Measurements from ENCODE around the gene TTC21A. TPM values are rescaled to one million over a fixed set of nuclear protein-coding genes. Genes with fewer than 3 reads are reported as not detected.

Gene TTC21A
- total RNA-seq, 1 donor from 2014 or later = 9.8 TPM

- DNase-seq (ENCODE audit: extremely low spot score, unreplicated experiment) = no peak
- TF ChIP-seq CTCF (conservative IDR thresholded peaks at IDR 0.05) = peak; percentile 61
- no peaks in the 10 kb centered on the region for H3K9me3 Mint-ChIP-seq
- H3K27ac Mint-ChIP-seq = no peak overlapping the region
- H3K4me1 Mint-ChIP-seq (ENCODE audit: unreplicated experiment) = peaks cover 20% of the 10 kb centered on the region
- peaks cover 20% of the 10 kb centered on the region for H3K36me3 Mint-ChIP-seq
- H3K4me3 Mint-ChIP-seq = no peak overlapping the region
- no peaks in the 10 kb centered on the region for H3K27me3 Mint-ChIP-seq
Observed at GRCh38 chr3:39065197-39065596, 42.3 kb upstream of the TTC21A start.

- Mint-ChIP-seq H3K9me3 (no peaks in the 10 kb centered on the region), H3K36me3 (peaks cover 24% of the 10 kb centered on the region), H3K27me3 (no peaks in the 10 kb centered on the region), H3K27ac (no peak overlapping the region), H3K4me1 (ENCODE audit: unreplicated experiment) (peaks cover 11% of the 10 kb centered on the region), H3K4me3 (no peak overlapping the region)
- DNase-seq (ENCODE audit: extremely low spot score, unreplicated experiment) = no peak
- TF ChIP-seq CTCF (conservative IDR thresholded peaks at IDR 0.05) = no peak
Observed at GRCh38 chr3:39067286-39067685, 40.2 kb upstream of the TTC21A start.

GRCh38 chr3:39068556-39068955, 38.9 kb upstream of the TTC21A start:
- no peaks in the 10 kb centered on the region for H3K27me3 Mint-ChIP-seq
- no peak overlapping the region for H3K4me3 Mint-ChIP-seq
- peaks cover 8% of the 10 kb centered on the region for H3K4me1 Mint-ChIP-seq (ENCODE audit: unreplicated experiment)
- peaks cover 31% of the 10 kb centered on the region for H3K36me3 Mint-ChIP-seq
- TF ChIP-seq CTCF (conservative IDR thresholded peaks at IDR 0.05) = no peak
- DNase-seq (ENCODE audit: extremely low spot score, unreplicated experiment) = no peak
- H3K27ac Mint-ChIP-seq = no peak overlapping the region
- no peaks in the 10 kb centered on the region for H3K9me3 Mint-ChIP-seq

- DNase-seq (ENCODE audit: extremely low spot score, unreplicated experiment) = no peak
- H3K9me3 Mint-ChIP-seq = no peaks in the 10 kb centered on the region
- no peaks in the 10 kb centered on the region for H3K4me1 Mint-ChIP-seq (ENCODE audit: unreplicated experiment)
- H3K27me3 Mint-ChIP-seq = no peaks in the 10 kb centered on the region
- no peak for TF ChIP-seq CTCF (conservative IDR thresholded peaks at IDR 0.05)
- H3K27ac Mint-ChIP-seq = no peak overlapping the region
- peaks cover 46% of the 10 kb centered on the region for H3K36me3 Mint-ChIP-seq
- no peak overlapping the region for H3K4me3 Mint-ChIP-seq
Observed at GRCh38 chr3:39075910-39076309, 31.6 kb upstream of the TTC21A start.

- Mint-ChIP-seq H3K27me3 (no peaks in the 10 kb centered on the region), H3K4me1 (ENCODE audit: unreplicated experiment) (no peaks in the 10 kb centered on the region), H3K4me3 (no peak overlapping the region), H3K9me3 (no peaks in the 10 kb centered on the region), H3K27ac (no peak overlapping the region), H3K36me3 (peaks cover 44% of the 10 kb centered on the region)
- DNase-seq (ENCODE audit: extremely low spot score, unreplicated experiment) = no peak
- no peak for TF ChIP-seq CTCF (conservative IDR thresholded peaks at IDR 0.05)
Observed at GRCh38 chr3:39079530-39079929, 27.9 kb upstream of the TTC21A start.

GRCh38 chr3:39080026-39080425, 27.5 kb upstream of the TTC21A start:
- peaks cover 40% of the 10 kb centered on the region for H3K36me3 Mint-ChIP-seq
- H3K4me1 Mint-ChIP-seq (ENCODE audit: unreplicated experiment) = no peaks in the 10 kb centered on the region
- no peaks in the 10 kb centered on the region for H3K27me3 Mint-ChIP-seq
- H3K4me3 Mint-ChIP-seq = no peak overlapping the region
- H3K9me3 Mint-ChIP-seq = no peaks in the 10 kb centered on the region
- DNase-seq (ENCODE audit: extremely low spot score, unreplicated experiment) = no peak
- H3K27ac Mint-ChIP-seq = no peak overlapping the region
- TF ChIP-seq CTCF (conservative IDR thresholded peaks at IDR 0.05) = no peak
